Right lobe of liver (tissue), 4 donors: ENCODE data around the gene FOS.

Experiments
- CTCF ChIP-seq, 4 donors: fragments of 200-600 bp in 3 of 4; fragments of 450-650 bp in 1 of 4; IDR thresholded peaks; one replicate each; pipeline versions ENCODE4 v1.5.1 to v1.8.0; 2016 to 2022; ENCODE audit warnings: antibody characterized with exemption in 4 of 4, mild to moderate bottlenecking in 2 of 4
- POLR2A ChIP-seq: fragments of 450-650 bp; IDR thresholded peaks from one replicate; pipeline ENCODE4 v1.6.1; 2017; ENCODE audit warnings: antibody characterized with exemption, mild to moderate bottlenecking
- donor health status: DM: no; HTN: no; CAD: no.
- donor health status: DM: no; HTN: no; CAD: no.
- donor health status: DM: no; HTN: yes; CAD: no.

GRCh38 chr14:75306927-75307699 is 28.5 kb downstream of the FOS start:
- peak in 3 of 4 donors; percentile 18 to 31 (median 24) for TF ChIP-seq CTCF (IDR thresholded peaks at IDR 0.05)
- TF ChIP-seq POLR2A = no peak
